HepG2 (cell line): ENCODE data around the gene IER5L. TPM values are rescaled to one million over a fixed set of nuclear protein-coding genes. Genes with fewer than 3 reads are reported as not detected.
A peak's percentile ranks its signal among the peaks of the same experiment; 100 is the strongest.

Experiments
- EHMT2 ChIP-seq: fragments of 200-600 bp; sonication (generic); IDR thresholded peaks from 2 replicates; pipeline ENCODE4 v1.7.0; 2017; ENCODE audit warnings: antibody characterized with exemption, low read depth, low read length, borderline replicate concordance
- HDAC2 ChIP-seq: sonication (generic); formaldehyde crosslinking; IDR thresholded peaks from 2 replicates; pipeline ENCODE4 v1.4.0; 2020; ENCODE audit warnings: missing genetic modification reagents
- HNRNPL ChIP-seq: fragments of 200-400 bp; formaldehyde crosslinking; IDR thresholded peaks from 2 replicates; pipeline ENCODE4 v1.6.1; 2017; ENCODE audit warnings: mild to moderate bottlenecking, low read depth, low read length
- KDM3A ChIP-seq: IDR thresholded peaks from 2 replicates; pipeline ENCODE4 v1.6.1; 2018; ENCODE audit warnings: low read depth, missing compliant biosample characterization
- NAIF1 ChIP-seq: sonication (generic); formaldehyde crosslinking; IDR thresholded peaks from 2 replicates; pipeline ENCODE4 v1.5.0; 2020; ENCODE audit warnings: mild to moderate bottlenecking, missing genetic modification reagents, borderline replicate concordance
- RFXANK ChIP-seq: IDR thresholded peaks from 2 replicates; pipeline ENCODE4 v1.6.1; 2016
- RXRA ChIP-seq: sonication (generic); formaldehyde crosslinking; IDR thresholded peaks from 2 replicates; pipeline ENCODE4 v1.5.1; 2020; ENCODE audit warnings: missing genetic modification reagents
- RXRB ChIP-seq: IDR thresholded peaks from 2 replicates; pipeline ENCODE4 v1.6.1; 2016; ENCODE audit warnings: borderline replicate concordance, missing genetic modification reagents, missing compliant biosample characterization
- XBP1 ChIP-seq: sonication (generic); formaldehyde crosslinking; IDR thresholded peaks from 2 replicates; pipeline ENCODE4 v1.5.0; 2020; ENCODE audit warnings: missing genetic modification reagents
- ZNF10 ChIP-seq: sonication (generic); formaldehyde crosslinking; IDR thresholded peaks from 2 replicates; pipeline ENCODE4 v1.4.0; 2020; ENCODE audit warnings: mild to moderate bottlenecking, low read depth, missing genetic modification reagents, borderline replicate concordance
- ZNF430 ChIP-seq: sonication (generic); formaldehyde crosslinking; IDR thresholded peaks from 2 replicates; pipeline ENCODE4 v1.9.0; 2021; ENCODE audit warnings: mild to moderate bottlenecking, missing genetic modification reagents
- ZNF550 ChIP-seq: sonication (generic); formaldehyde crosslinking; IDR thresholded peaks from 2 replicates; pipeline ENCODE4 v1.4.0; 2020; ENCODE audit warnings: mild to moderate bottlenecking, missing genetic modification reagents, borderline replicate concordance
- polyA plus RNA-seq, 8 experiments: library from polyadenylated mRNA; depleted of rRNA in 3 of 8; stranded (reverse) in 7 of 8; unstranded in 1 of 8; fragments of >200 nt; fragmentation: Illumina TruSeq in 4 of 8; extraction: Trizol in 4 of 8; gene quantifications; 2 replicates each; pipeline versions ENCODE4 v1.2.1 to v1.2.3, GENCODE V29; 2011 to 2016; ENCODE audit warnings: low read depth in 4 of 8, missing spikeins in 1 of 8, mixed read lengths in 1 of 8; ENCODE audit not compliant: insufficient read depth in 1 of 8
- total RNA-seq, 5 experiments: library from RNA; depleted of rRNA; stranded (reverse); fragments of >200 nt; fragmentation: Illumina TruSeq; extraction: Trizol; gene quantifications; 2 replicates each; pipeline ENCODE4 v1.2.3, GENCODE V29; 2016; ENCODE audit warnings: low read depth in 1 of 5
- TF ChIP-seq, protein P1 (sequence below): sonication (generic); formaldehyde crosslinking; IDR thresholded peaks from 2 replicates; pipeline ENCODE4 v1.5.0; 2020; ENCODE audit warnings: mild to moderate bottlenecking, missing genetic modification reagents, moderate library complexity
- TF ChIP-seq, protein P2 (sequence below): sonication (generic); formaldehyde crosslinking; IDR thresholded peaks from 2 replicates; pipeline ENCODE4 v1.4.0; 2020; ENCODE audit warnings: missing genetic modification reagents
- TF ChIP-seq, protein P3 (sequence below): IDR thresholded peaks from 2 replicates; pipeline ENCODE4 v1.6.1; 2018; ENCODE audit warnings: missing genetic modification reagents, mild to moderate bottlenecking, missing compliant biosample characterization
- TF ChIP-seq, protein P4 (sequence below): IDR thresholded peaks from 2 replicates; pipeline ENCODE4 v1.6.1; 2012; ENCODE audit warnings: low read depth, low read length, improper control_type of control experiment
- TF ChIP-seq, protein P5 (sequence below), 2 experiments: IDR thresholded peaks; 2 replicates each; pipeline ENCODE4 v1.6.1; 2011 to 2012; ENCODE audit warnings: low read length in 2 of 2, borderline replicate concordance in 1 of 2, low read depth in 1 of 2, mild to moderate bottlenecking in 1 of 2, moderate library complexity in 1 of 2

Gene IER5L
- total and polyA plus RNA-seq, 2 of the 13 experiments (the other 11 are each of a cell fraction or from before 2014, with no cell fraction given), result 1.8 to 3.3 TPM

DNA sequence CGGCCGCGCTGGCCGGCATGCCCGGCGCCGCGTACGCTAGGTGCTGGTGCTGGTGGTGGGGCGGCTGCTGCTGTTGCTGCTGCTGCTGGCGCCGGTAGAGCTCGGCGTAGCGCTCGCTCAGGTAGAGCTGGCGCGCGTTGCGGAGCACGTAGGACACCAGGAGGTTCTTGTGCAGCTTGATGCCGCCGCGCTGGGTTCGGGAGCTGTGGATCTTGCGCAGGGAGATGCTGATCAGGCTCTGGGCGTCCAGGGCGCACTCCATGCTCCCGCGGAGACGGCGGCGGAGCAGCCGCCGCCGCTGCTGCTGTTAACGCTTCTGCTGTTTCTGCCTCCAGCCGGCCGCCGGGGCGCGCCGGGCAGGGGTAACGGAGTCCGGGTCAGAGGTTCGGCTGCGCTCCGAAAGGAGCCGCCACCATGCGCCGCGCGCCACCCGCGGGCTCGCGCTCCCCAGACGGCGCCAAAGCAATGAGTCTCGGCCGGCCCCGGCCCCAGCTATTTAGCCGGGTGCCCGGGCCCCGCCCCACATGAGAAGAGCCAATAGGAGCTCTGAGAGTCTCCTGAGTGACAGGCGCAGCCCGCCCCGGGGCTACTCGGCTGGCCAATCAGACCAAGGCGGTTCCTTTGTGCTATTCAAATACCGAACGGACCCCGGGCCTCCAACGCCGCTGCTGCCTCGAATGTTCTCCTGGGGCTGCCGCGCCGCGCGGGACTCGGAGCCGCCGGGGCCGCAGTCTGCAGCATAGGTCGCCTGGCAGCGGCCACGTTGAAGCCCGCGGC, at the start of gene IER5L (continued):
- TF ChIP-seq, protein P1, sequence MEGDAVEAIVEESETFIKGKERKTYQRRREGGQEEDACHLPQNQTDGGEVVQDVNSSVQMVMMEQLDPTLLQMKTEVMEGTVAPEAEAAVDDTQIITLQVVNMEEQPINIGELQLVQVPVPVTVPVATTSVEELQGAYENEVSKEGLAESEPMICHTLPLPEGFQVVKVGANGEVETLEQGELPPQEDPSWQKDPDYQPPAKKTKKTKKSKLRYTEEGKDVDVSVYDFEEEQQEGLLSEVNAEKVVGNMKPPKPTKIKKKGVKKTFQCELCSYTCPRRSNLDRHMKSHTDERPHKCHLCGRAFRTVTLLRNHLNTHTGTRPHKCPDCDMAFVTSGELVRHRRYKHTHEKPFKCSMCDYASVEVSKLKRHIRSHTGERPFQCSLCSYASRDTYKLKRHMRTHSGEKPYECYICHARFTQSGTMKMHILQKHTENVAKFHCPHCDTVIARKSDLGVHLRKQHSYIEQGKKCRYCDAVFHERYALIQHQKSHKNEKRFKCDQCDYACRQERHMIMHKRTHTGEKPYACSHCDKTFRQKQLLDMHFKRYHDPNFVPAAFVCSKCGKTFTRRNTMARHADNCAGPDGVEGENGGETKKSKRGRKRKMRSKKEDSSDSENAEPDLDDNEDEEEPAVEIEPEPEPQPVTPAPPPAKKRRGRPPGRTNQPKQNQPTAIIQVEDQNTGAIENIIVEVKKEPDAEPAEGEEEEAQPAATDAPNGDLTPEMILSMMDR, result 0 out of 2 replicates have a peak, but pooled peaks have one; percentile 10
- TF ChIP-seq, protein P2, sequence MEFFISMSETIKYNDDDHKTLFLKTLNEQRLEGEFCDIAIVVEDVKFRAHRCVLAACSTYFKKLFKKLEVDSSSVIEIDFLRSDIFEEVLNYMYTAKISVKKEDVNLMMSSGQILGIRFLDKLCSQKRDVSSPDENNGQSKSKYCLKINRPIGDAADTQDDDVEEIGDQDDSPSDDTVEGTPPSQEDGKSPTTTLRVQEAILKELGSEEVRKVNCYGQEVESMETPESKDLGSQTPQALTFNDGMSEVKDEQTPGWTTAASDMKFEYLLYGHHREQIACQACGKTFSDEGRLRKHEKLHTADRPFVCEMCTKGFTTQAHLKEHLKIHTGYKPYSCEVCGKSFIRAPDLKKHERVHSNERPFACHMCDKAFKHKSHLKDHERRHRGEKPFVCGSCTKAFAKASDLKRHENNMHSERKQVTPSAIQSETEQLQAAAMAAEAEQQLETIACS (CRISPR knock-in tag), result peak; percentile 71
- TF ChIP-seq XBP1 (CRISPR knock-in tag) (0 out of 2 replicates have a peak, but pooled peaks have one; percentile 24), HDAC2 (peak; percentile 34; the same call in 1 of the 2 replicates), HNRNPL (0 out of 2 replicates have a peak, but pooled peaks have one; percentile 24), RFXANK (CRISPR knock-in tag) (0 out of 2 replicates have a peak, but pooled peaks have one; percentile 58), RXRA (CRISPR knock-in tag) (0 out of 2 replicates have a peak, but pooled peaks have one; percentile 22), KDM3A (CRISPR knock-in tag) (peak; percentile 87), EHMT2 (no peak), ZNF430 (CRISPR knock-in tag) (peak; percentile 46; the same call in 1 of the 2 replicates), NAIF1 (CRISPR knock-in tag) (peak; percentile 44; the same call in 1 of the 2 replicates), RXRB (CRISPR knock-in tag) (peak; percentile 50; the same call in 1 of the 2 replicates), ZNF550 (CRISPR knock-in tag) (no peak), ZNF10 (CRISPR knock-in tag) (no peak)
- TF ChIP-seq, protein P3, sequence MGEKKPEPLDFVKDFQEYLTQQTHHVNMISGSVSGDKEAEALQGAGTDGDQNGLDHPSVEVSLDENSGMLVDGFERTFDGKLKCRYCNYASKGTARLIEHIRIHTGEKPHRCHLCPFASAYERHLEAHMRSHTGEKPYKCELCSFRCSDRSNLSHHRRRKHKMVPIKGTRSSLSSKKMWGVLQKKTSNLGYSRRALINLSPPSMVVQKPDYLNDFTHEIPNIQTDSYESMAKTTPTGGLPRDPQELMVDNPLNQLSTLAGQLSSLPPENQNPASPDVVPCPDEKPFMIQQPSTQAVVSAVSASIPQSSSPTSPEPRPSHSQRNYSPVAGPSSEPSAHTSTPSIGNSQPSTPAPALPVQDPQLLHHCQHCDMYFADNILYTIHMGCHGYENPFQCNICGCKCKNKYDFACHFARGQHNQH (CRISPR knock-in tag), result peak; percentile 79
- TF ChIP-seq, protein P4, sequence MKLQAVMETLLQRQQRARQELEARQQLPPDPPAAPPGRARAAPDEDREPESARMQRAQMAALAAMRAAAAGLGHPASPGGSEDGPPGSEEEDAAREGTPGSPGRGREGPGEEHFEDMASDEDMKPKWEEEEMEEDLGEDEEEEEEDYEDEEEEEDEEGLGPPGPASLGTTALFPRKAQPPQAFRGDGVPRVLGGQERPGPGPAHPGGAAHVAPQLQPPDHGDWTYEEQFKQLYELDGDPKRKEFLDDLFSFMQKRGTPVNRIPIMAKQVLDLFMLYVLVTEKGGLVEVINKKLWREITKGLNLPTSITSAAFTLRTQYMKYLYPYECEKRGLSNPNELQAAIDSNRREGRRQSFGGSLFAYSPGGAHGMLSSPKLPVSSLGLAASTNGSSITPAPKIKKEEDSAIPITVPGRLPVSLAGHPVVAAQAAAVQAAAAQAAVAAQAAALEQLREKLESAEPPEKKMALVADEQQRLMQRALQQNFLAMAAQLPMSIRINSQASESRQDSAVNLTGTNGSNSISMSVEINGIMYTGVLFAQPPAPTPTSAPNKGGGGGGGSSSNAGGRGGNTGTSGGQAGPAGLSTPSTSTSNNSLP, result no peak
- TF ChIP-seq, protein P5, sequence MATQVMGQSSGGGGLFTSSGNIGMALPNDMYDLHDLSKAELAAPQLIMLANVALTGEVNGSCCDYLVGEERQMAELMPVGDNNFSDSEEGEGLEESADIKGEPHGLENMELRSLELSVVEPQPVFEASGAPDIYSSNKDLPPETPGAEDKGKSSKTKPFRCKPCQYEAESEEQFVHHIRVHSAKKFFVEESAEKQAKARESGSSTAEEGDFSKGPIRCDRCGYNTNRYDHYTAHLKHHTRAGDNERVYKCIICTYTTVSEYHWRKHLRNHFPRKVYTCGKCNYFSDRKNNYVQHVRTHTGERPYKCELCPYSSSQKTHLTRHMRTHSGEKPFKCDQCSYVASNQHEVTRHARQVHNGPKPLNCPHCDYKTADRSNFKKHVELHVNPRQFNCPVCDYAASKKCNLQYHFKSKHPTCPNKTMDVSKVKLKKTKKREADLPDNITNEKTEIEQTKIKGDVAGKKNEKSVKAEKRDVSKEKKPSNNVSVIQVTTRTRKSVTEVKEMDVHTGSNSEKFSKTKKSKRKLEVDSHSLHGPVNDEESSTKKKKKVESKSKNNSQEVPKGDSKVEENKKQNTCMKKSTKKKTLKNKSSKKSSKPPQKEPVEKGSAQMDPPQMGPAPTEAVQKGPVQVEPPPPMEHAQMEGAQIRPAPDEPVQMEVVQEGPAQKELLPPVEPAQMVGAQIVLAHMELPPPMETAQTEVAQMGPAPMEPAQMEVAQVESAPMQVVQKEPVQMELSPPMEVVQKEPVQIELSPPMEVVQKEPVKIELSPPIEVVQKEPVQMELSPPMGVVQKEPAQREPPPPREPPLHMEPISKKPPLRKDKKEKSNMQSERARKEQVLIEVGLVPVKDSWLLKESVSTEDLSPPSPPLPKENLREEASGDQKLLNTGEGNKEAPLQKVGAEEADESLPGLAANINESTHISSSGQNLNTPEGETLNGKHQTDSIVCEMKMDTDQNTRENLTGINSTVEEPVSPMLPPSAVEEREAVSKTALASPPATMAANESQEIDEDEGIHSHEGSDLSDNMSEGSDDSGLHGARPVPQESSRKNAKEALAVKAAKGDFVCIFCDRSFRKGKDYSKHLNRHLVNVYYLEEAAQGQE (IDR thresholded peaks at IDR 0.05; ENCODE audit: borderline replicate concordance in 1 of 2, low read depth in 1 of 2, low read length in 2 of 2), result peak in 1 of 2 experiments; percentile 82; a peak in 2 of 4 replicates
